ENCODE results near the gene LSM14B.
A peak's percentile ranks its signal among the peaks of the same experiment; 100 is the strongest.
"Not testable (repeated sequence)": the region's sequence is repeated elsewhere in the genome, so short reads cannot be mapped to it uniquely, and the experiment has no call there.

The LSM14B gene

GRCh38 chr20:62121776-62122653 lies at the start of gene LSM14B:
Gene LSM14B (plus strand): TSS chr20:62122475. CDS start chr20:62122667, 192 bp downstream.
- DNase-seq, result peak; percentile 98

- DNase-seq, result no peak
Measured at GRCh38 chr20:62073323-62073722, 49.0 kb upstream of the LSM14B start.

- DNase-seq, result no peak
Measured at GRCh38 chr20:62079166-62079565, 43.1 kb upstream of the LSM14B start.

- DNase-seq, result no peak
Measured at GRCh38 chr20:62080249-62080990, 41.9 kb upstream of the LSM14B start.

GRCh38 chr20:62083312-62083711 lies 39.0 kb upstream of the LSM14B start:
- DNase-seq, result no peak

- not testable (repeated sequence) for DNase-seq
Measured at GRCh38 chr20:62084224-62084623, 38.1 kb upstream of the LSM14B start.

GRCh38 chr20:62085206-62085605 lies 37.1 kb upstream of the LSM14B start:
- no peak for DNase-seq

DNA sequence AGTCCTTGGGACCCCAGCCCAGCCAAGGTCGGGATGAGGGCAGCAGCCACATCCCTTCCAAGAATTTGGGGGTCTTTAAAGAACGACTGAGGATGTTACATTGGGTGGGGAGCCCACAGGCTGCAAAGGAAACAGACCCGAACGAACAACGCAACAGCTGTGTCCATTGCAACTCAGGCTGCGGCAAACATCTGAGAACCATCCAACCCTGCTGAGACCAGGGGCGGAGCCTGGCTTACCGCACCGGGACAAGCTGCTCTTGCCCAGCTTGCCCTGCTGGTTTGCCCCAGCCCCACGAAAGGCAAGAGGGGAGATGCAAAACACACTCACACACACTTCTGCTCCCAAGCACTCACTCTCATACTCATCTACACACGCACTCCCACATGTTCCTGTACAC lies 35.0 kb upstream of the LSM14B start:
- no peak for DNase-seq

GRCh38 chr20:62087632-62088031 lies 34.6 kb upstream of the LSM14B start:
- no peak for DNase-seq

- DNase-seq, result peak; percentile 59
Measured at GRCh38 chr20:62088258-62089127, 33.8 kb upstream of the LSM14B start.

- no peak for DNase-seq
Measured at GRCh38 chr20:62089393-62089792, 32.9 kb upstream of the LSM14B start.

DNA sequence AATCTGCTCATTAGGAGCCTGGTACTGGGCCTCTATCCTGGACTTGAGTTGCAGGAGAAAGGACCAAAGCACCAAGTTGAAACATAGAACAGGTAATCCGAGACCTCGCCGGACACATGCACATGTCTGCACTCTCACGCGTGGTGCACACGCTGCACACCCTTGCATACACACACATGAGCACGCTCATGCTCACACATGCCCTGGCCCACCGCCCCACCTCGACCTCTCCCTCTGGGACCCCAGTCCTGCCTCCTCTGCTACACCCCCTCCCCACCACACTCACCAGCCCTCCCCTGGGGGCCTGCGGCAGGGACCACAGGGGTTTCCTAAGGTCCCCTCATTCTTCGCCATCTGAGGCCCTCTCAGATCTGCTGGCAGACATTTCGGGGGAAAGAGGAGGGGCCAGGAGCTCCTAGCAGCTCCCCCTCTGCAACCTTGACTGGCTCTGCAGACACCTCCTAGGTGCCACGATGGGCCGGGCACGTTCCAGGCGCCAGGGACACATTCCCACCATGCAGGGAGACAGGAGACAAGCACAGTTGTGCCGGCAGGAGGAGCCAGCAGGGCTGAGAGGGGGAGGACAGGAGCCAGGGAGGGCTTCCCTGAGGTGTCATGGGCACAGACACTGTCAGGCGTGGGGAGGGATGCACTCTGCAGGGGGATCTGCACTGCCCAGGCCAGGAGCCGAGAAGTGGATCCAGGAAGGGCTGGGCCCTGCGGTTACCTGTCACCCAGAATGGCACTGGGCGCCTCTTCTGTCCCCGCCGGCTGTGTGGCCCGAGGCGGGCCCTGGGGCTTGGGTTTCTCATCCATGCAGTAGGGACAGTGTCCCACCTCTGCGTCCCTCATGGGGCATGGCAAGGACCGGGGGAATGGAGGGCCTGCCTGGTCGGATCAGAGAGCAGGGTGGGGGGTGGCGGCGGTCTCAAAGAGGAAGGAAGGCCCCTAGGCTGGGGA lies 25.6 kb upstream of the LSM14B start:
- no peak for DNase-seq

GRCh38 chr20:62097881-62098407 lies 24.3 kb upstream of the LSM14B start:
- DNase-seq, result no peak

DNA sequence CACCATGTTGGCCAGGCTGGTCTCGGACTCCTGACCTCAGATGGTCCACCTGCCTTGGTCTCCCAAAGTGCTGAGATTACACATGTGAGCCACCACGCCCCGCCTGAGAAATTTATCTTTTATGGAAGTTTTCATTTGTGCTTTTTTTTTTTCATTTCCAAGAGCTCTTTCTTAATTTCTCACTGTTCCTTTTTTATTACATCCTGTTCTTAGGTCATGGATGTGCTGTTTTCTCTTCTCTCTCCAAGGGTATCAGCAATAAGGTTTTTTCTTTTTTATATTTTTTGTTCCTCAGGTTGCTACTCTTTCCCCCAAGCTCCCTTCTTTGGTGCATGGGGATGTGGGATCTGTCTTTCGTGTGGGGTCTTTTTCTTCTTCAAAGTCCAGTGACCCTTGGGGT lies 21.2 kb upstream of the LSM14B start:
- DNase-seq, result no peak

GRCh38 chr20:62103508-62104233 lies 18.6 kb upstream of the LSM14B start:
- DNase-seq, result no peak

- DNase-seq, result no peak
Measured at GRCh38 chr20:62104234-62104789, 18.0 kb upstream of the LSM14B start.

DNA sequence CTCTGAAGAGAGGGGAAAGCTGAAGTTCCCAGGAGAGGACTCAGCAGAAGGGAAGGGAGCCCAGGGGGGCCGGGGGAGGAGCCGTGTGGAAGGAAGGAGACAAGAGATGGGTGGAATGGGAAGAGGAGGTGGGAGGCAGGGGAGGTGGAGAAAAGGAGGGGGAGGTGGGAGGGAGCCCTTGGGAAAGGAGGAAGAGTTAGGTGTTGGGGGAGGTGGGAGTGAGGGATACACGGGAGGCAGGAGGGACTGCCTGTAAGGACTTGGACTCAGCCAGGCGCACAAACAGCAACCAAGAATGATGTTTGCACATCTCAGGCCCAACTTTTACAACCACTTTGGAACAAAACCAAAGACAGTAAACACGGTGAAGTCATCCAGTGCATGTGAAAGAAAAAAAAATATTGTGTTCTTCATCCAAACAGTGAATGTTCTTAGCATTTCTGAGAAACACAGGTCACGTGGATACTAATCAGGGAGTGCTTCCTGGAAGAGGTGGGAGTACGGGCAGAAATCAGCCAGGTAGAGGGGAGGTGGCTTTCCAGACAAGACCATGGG lies 17.4 kb upstream of the LSM14B start:
- DNase-seq, result no peak

GRCh38 chr20:62105592-62105991 lies 16.7 kb upstream of the LSM14B start:
- no peak for DNase-seq

GRCh38 chr20:62111148-62111547 lies 11.1 kb upstream of the LSM14B start:
- no peak for DNase-seq

DNA sequence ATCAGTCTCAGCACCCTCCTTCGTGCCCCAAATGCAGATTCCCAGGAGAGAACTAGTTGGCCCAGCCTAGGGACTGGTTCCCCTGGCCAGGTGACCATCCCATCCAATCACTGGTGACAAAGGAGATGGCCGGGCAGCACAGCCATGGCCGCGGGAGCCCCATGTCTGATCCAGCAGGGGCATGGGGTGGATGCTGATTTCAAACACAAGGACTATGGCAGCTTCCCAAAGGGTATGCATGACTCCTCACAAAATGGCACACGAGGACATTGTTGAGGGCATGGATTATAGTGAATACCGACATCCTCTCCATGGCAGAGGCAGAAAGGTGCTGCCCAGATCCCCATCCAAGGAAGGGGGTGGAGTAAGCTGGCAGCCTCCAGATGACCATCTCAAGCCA lies 9.9 kb upstream of the LSM14B start:
- no peak for DNase-seq
